Activated T-helper 2 cell treated with anti-CD3 and anti-CD28 coated beads, Interferon-gamma antibody, Interleukin-2, Interleukin-4, amounts not matched to agents 10 μg/mL and 5 μg/mL and 100 μg/mL, durations not matched to agents 14 hours and 24 hours and 36 hours (primary cell): ENCODE data around the gene KCTD16. TPM values are rescaled to one million over a fixed set of nuclear protein-coding genes. Genes with fewer than 3 reads are reported as not detected.

Source experiments
- DNase-seq: peaks from one replicate; pipeline ENCODE4 v3.0.0; 2021; ENCODE audit warnings: low spot score
- H3K27ac Mint-ChIP-seq: one replicate; pipeline ENCODE4 v1.8.0; 2021; ENCODE audit warnings: mixed read lengths
- H3K27me3 Mint-ChIP-seq: one replicate; pipeline ENCODE4 v1.8.0; 2021; ENCODE audit warnings: low read depth, mixed read lengths
- H3K36me3 Mint-ChIP-seq: one replicate; pipeline ENCODE4 v1.8.0; 2021; ENCODE audit warnings: low read depth, mixed read lengths
- H3K4me1 Mint-ChIP-seq: one replicate; pipeline ENCODE4 v1.8.0; 2021; ENCODE audit warnings: low read depth, mixed read lengths
- H3K4me3 Mint-ChIP-seq: one replicate; pipeline ENCODE4 v1.8.0; 2021; ENCODE audit warnings: low read depth, mild to moderate bottlenecking, moderate library complexity, mixed read lengths
- H3K9me3 Mint-ChIP-seq: one replicate; pipeline ENCODE4 v1.8.0; 2021; ENCODE audit warnings: mixed read lengths
- intact Hi-C: fragments of 100-400 bp; cut with micrococcal nuclease; formaldehyde crosslinking; loops from one replicate; pipeline ENCODE4 v1.15.1; 2023
- total RNA-seq: library from RNA; stranded (reverse); gene quantifications from 2 replicates; pipeline ENCODE4 v1.2.3, GENCODE V29; 2022

The KCTD16 gene
- total RNA-seq, 1 donor from 2014 or later: not detected

DNA sequence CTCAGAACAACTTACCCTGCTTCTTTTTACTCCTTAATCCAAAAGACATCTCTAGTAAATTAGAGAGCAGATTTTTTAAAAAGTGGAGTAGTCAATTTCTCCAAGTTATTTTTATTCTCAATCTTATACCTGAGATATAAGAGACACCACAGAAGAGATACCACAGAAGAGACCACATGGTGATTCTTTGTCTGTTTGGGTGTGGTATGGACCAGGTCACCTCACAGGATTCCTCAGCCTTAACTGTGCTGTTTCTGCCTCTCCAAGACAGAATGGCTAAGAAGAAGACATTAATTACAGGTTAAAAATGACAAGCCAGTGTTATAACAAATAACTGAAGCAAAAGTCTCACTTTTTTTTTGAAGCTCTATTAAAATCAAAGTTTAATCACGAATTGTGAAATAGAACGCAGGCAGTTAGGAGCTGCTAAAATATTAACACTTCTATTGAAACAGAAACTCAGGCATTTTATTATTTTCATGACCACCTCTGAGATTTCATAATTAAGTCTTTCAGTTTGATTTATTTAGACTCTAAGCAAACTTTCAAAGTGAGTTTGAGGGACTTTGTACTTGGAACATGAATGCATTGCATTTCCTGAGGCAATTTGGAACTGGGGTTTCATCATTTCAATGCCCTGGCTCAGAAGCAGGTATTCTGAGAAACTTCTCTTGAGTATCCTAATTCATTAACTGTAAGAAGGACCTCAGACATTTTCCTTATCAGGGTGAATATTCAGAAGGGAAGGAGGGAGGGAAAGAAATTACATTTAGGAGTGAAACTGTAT is 280.7 kb downstream of the KCTD16 start:
- Mint-ChIP-seq H3K36me3 (no peaks in the 10 kb centered on the region), H3K4me1 (no peaks in the 10 kb centered on the region), H3K27me3 (no peaks in the 10 kb centered on the region), H3K9me3 (no peaks in the 10 kb centered on the region), H3K27ac (no peak overlapping the region), H3K4me3 (no peak overlapping the region)
- DNase-seq: no peak
- intact Hi-C loops: no loop called here

DNA sequence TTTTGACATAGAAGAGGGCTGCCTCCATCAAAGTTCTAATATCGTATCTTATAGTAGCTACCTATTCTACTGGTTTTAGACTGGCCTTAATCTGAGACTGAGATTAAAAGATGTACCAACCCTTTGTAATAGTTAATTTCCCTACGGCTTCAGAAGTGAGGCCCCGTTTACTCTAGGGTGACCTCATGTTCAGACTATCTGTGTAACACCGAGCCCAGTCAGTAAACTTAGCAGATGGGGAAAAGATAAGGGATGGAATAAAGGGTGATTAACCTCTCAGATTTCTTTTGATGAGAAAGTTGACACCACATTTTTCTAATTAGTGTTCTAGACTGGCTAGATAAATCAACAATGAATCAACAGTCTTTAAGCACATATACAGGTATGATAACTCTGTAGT is 283.1 kb downstream of the KCTD16 start:
- Mint-ChIP-seq H3K4me1 (no peaks in the 10 kb centered on the region), H3K4me3 (no peak overlapping the region), H3K27me3 (no peaks in the 10 kb centered on the region), H3K36me3 (no peaks in the 10 kb centered on the region), H3K27ac (no peak overlapping the region), H3K9me3 (no peaks in the 10 kb centered on the region)
- intact Hi-C loops: no loop called here
- no peak for DNase-seq

DNA sequence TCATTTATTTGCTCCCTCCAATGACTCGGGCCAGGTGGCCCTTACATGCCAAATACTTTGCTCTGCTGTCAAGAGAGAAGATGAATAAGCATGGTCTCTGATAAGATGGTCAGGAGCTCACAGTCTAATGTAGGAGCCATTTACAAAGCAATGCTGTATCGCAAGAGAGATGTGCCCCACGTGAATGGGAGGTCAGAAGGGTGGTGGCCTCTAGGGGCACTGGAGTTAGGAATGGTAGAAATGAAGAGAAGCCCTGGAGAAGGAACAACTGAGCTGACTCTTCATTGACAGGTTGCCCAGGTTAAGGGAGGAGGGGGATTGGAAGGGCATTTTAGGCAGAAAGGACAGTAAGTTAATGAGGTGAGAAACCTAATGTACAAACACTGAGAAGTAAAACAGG is 286.5 kb downstream of the KCTD16 start:
- Mint-ChIP-seq H3K4me3 (no peak overlapping the region), H3K27me3 (no peaks in the 10 kb centered on the region), H3K36me3 (no peaks in the 10 kb centered on the region), H3K4me1 (no peaks in the 10 kb centered on the region), H3K27ac (no peak overlapping the region), H3K9me3 (no peaks in the 10 kb centered on the region)
- intact Hi-C loops: no loop called here
- no peak for DNase-seq

DNA sequence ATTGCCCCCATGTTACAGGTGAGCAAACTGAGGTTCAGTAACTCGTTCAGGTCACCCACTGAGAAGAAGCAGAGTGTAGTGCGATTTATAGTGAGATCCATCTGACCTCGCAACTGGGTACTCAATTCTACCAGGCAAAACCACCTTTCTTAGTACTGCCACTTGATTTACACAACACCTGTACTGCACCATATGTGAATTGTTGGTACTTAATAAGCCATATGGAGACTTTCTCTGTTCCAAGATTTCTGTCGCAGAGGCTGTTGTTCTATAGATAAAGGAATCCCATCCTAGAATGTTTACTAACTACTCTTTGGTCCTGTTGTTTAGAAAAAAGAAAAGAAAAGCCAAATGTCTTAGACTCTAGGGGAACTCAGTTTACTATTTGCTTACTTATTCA is 287.5 kb downstream of the KCTD16 start:
- Mint-ChIP-seq H3K36me3 (no peaks in the 10 kb centered on the region), H3K27ac (no peak overlapping the region), H3K4me1 (no peaks in the 10 kb centered on the region), H3K4me3 (no peak overlapping the region), H3K27me3 (no peaks in the 10 kb centered on the region), H3K9me3 (no peaks in the 10 kb centered on the region)
- intact Hi-C loops: no loop called here
- no peak for DNase-seq

DNA sequence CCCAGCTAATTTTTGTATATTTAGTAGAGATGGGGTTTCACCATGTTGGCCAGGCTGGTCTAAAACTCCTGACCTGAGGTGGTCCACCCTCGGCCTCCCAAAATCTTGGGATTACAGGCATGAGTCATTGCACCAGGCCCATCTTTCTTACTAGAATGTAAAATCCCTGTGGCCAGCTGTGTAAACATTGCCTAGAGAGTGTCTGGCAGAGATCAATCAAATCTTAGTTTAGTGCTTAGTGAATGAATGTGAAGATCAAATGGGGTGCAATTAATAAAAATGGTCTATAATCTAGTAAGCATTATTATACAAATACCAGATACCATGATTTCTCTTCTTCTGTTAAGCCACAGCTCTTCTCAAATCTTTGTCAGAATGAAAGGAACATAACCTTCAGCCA is 289.9 kb downstream of the KCTD16 start:
- no peak overlapping the region for H3K27ac Mint-ChIP-seq
- no peak for DNase-seq
- no peaks in the 10 kb centered on the region for H3K9me3 Mint-ChIP-seq
- intact Hi-C loops: no loop called here
- no peaks in the 10 kb centered on the region for H3K4me1 Mint-ChIP-seq
- H3K4me3 Mint-ChIP-seq: no peak overlapping the region
- H3K36me3 Mint-ChIP-seq: no peaks in the 10 kb centered on the region
- no peaks in the 10 kb centered on the region for H3K27me3 Mint-ChIP-seq

DNA sequence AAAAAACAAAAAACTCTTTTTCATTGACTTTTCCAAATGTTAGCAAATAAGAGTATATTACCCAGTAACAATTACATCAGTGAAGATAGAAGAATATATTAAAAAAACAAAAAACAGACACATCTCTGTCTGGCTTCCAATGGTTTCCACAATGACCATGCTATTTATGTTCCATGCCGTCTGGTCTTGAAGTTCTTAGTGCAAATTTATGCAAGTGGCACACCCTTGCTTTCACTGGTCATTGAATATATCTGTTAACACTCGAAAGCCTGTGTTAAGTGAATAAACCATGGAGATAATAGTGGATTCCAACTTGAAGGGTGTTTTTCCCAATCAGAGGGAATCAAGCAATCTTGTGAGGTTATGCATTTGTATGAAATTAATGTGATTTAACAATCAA is 291.9 kb downstream of the KCTD16 start:
- no peaks in the 10 kb centered on the region for H3K36me3 Mint-ChIP-seq
- no peak overlapping the region for H3K4me3 Mint-ChIP-seq
- no peaks in the 10 kb centered on the region for H3K27me3 Mint-ChIP-seq
- intact Hi-C loops: no loop called here
- H3K4me1 Mint-ChIP-seq: no peaks in the 10 kb centered on the region
- no peak overlapping the region for H3K27ac Mint-ChIP-seq
- H3K9me3 Mint-ChIP-seq: no peaks in the 10 kb centered on the region
- no peak for DNase-seq

DNA sequence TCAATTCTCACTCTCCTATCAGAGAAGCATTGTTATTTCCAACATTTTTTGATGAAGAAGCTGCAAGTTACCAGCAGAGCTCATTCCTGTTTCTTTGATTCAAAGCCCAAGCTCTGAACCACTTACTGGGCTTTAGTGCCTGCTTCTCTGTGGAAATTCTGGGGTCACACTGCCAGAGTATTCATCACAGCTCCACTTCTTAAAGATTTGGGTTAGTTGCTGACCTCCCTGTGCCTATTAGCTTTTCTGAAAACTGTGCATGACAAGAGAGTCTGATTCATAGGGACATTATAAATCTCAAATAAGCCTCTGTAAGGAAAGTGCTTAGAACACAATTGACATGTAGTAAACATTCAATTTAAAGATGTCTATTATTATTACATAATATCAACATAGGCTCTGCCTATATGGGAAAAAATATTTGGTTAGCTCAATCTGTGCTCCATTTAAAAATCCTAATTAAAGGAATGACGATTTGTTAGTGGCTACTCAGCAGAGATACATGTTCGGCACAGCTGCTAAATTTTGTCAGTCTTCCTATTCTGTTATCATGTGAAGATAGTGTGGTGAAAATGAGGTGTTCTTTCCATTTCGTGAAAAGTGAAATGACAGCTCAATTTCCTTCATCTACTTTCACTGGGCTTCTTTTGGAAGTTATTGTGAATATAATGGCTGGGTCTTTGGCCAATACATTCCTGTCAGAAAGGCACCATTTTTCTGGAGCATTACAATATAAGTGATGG is 293.0 kb downstream of the KCTD16 start:
- no peak for DNase-seq
- H3K27me3 Mint-ChIP-seq: no peaks in the 10 kb centered on the region
- H3K36me3 Mint-ChIP-seq: no peaks in the 10 kb centered on the region
- H3K27ac Mint-ChIP-seq: no peak overlapping the region
- no peak overlapping the region for H3K4me3 Mint-ChIP-seq
- no peaks in the 10 kb centered on the region for H3K9me3 Mint-ChIP-seq
- intact Hi-C loops: no loop called here
- no peaks in the 10 kb centered on the region for H3K4me1 Mint-ChIP-seq

DNA sequence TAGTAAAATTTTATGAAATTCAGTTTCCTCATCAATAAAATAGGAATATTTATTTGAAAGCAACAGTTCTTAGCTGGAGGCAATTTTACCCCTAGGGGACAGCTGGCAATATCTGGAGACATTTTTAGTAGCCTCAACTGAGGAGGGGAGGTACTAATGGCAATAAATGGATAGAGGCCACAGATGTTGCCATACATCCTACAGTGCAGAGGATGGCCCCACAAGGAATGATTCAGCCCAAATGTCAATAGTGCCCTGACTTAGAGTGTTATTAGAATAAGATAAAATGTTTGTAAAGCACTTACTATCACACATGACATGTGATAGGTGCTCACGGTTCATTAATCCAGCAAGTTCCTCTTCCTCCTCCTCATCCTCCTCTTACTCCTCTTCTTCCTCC is 293.6 kb downstream of the KCTD16 start:
- no peak for DNase-seq
- Mint-ChIP-seq H3K4me1 (no peaks in the 10 kb centered on the region), H3K36me3 (no peaks in the 10 kb centered on the region), H3K27me3 (no peaks in the 10 kb centered on the region), H3K9me3 (no peaks in the 10 kb centered on the region), H3K27ac (no peak overlapping the region), H3K4me3 (no peak overlapping the region)
- intact Hi-C loops: no loop called here

DNA sequence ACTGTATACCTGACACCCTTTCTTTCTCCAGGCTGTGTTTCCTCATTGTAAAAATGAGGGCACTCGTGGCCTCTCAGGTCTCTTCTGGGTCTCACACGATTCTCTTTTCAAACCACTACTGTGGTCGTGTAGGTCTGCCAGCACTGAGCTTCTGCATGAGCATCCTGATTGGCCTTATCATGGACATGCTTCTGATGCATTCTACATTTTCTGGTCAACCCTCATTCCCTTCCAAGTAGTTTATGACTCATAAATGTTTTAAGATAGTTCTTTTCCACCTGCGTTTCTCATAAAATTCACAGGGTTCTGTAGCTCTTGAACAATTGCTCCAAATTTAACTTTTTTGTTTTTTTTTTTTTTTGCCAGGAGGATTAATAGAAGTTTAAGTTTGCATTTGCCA is 294.8 kb downstream of the KCTD16 start:
- no peak overlapping the region for H3K27ac Mint-ChIP-seq

DNA sequence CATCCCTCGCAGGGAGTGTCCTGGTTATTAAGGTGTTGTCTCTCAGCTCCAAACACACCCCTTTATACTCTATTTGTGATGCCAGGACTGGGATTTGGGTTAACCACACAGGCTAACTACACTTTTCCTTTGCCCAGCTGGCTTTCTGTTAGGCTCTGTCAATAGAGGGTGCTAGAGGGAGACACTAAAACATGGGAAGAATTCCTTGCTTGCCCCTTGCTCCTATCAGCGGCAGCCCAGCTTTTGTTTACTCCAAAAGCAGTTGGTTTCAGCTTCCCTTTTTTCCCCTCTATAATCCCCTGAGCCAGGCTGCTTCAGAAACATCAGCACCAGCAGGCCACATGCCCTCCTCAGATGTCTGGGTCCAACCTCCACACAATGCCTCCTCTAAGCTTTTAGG is 297.1 kb downstream of the KCTD16 start:
- Mint-ChIP-seq H3K36me3 (no peaks in the 10 kb centered on the region), H3K27me3 (no peaks in the 10 kb centered on the region), H3K4me1 (no peaks in the 10 kb centered on the region), H3K27ac (no peak overlapping the region), H3K9me3 (no peaks in the 10 kb centered on the region), H3K4me3 (no peak overlapping the region)
- no peak for DNase-seq
- intact Hi-C loops: no loop called here

More for the DNA sequence above, 294.8 kb downstream of the KCTD16 start:
- Mint-ChIP-seq H3K27me3 (no peaks in the 10 kb centered on the region), H3K9me3 (no peaks in the 10 kb centered on the region), H3K4me3 (no peak overlapping the region), H3K4me1 (no peaks in the 10 kb centered on the region), H3K36me3 (no peaks in the 10 kb centered on the region)
- DNase-seq: no peak
- intact Hi-C loops: no loop called here

DNA sequence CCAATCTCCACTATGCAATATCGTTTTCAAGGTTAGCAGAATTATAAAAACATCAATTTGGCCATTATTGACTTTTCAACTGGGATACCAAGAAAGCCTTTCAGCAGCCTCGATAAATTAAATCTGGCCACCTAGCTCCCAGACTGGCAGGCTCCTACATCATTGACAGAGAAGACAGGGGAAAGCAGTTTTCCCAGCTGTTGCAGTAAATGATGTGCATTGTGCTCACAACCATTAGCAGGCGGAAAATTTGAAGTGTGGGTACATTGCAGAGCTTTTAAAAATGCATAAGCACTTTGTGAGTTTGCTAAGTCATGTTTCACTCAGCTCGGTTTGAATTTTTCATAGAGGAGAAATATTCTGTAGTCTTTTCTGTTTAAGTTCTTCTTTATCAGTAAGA is 297.9 kb downstream of the KCTD16 start:
- Mint-ChIP-seq H3K4me1 (no peaks in the 10 kb centered on the region), H3K27ac (no peak overlapping the region), H3K27me3 (no peaks in the 10 kb centered on the region), H3K36me3 (no peaks in the 10 kb centered on the region), H3K9me3 (no peaks in the 10 kb centered on the region), H3K4me3 (no peak overlapping the region)
- DNase-seq: no peak
- intact Hi-C loops: no loop called here

DNA sequence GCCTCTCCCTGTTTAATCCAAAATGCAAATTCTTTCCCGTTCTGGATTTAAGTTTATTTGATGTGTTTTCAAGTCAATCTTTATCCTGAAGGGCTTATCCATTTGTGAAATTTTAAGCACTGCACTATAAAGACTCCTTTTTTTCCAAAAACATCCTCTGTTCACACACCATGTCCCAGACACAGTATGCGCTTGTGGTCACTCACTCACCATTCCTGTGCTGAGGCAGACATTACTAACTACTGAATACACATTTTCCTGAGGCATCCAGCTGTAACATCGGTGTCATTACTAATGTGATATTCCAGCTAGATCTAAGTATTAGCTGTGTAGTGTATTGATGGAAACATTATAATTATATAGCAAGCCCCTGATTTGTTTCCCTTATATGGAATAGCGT is 298.4 kb downstream of the KCTD16 start:
- intact Hi-C loops: no loop called here
- no peaks in the 10 kb centered on the region for H3K9me3 Mint-ChIP-seq
- H3K36me3 Mint-ChIP-seq: no peaks in the 10 kb centered on the region

DNA sequence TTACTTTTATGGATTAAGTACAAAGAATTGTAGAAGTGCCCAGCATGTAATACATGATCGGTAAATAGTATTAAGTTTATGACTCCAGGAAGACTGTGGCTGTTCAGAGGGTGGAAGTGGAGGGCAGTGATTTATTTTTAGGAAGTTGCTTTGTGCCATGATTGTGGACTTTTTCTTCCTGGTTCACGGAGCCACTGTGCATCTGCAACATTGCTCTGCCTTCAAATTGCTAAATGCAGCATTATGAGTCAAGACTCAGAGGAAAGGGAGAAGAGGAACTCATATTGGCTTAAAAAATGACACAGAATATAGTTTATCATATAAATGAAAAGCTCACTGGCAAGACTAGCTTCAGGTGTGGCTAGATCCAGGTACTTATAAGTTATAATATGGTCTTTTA is 301.5 kb downstream of the KCTD16 start:
- Mint-ChIP-seq H3K4me1 (no peaks in the 10 kb centered on the region), H3K36me3 (no peaks in the 10 kb centered on the region), H3K27me3 (no peaks in the 10 kb centered on the region), H3K9me3 (no peaks in the 10 kb centered on the region), H3K4me3 (no peak overlapping the region), H3K27ac (no peak overlapping the region)
- DNase-seq: no peak
- intact Hi-C loops: no loop called here

More for the DNA sequence above, 298.4 kb downstream of the KCTD16 start:
- H3K4me1 Mint-ChIP-seq: no peaks in the 10 kb centered on the region
- no peak overlapping the region for H3K4me3 Mint-ChIP-seq
- H3K27ac Mint-ChIP-seq: no peak overlapping the region
- no peak for DNase-seq
- no peaks in the 10 kb centered on the region for H3K27me3 Mint-ChIP-seq
